Measurements from ENCODE around the gene TNNC2. TPM values are rescaled to one million over a fixed set of nuclear protein-coding genes. Genes with fewer than 3 reads are reported as not detected.

TNNC2 gene
- total RNA-seq, 1 experiment from 2014 or later: not detected

- POLR2A ChIA-PET (ENCODE audit: unreplicated experiment): no interaction called here
Observed at GRCh38 chr20:45788351-45788750, 38.8 kb downstream of the TNNC2 start.

DNA sequence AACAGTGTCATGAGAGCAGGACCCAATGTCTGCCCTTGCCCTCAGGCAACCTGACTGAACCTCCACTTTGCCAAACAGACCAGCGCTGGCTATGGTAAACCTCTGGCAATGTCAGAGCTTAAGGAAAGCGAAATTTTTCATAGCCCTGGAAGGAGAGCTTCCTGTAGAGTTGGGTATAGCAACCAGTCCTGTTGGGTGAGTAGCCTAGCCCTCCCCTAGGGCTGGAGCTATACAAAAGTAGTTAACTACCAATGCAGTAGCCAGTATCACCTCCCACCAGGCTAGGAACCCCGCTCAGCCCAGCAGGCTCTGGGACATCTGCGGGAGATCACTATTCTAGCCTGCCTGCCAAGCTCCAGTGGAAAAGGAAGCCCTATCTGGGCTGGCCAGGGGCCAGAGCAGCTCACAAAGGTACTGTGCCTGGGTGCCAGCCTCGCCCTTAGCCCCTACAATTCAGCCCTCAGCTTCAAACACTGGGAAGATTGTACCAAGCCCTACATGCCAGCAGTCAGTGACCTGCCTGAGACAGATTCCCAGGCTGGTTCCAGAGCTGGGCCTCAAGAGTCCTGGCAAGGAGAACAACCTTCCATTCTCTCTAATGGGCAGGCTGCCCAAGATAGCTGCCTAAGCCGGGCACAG lies 43.3 kb downstream of the TNNC2 start:
- CTCF ChIA-PET: interaction anchor here (0.5 to 1.2 kb wide), 4 partner anchors 12 to 566 kb away, joined by 3 to 10 read pairs (median 4); no protein-coding TSS in a partner anchor
- intact Hi-C loops (cut with micrococcal nuclease; ENCODE audit: unreplicated experiment): no loop called here

More at GRCh38 chr20:45788351-45788750, 38.8 kb downstream of the TNNC2 start:
- no peak overlapping the region for H3K4me3 ChIP-seq
- TF ChIP-seq, protein P1, sequence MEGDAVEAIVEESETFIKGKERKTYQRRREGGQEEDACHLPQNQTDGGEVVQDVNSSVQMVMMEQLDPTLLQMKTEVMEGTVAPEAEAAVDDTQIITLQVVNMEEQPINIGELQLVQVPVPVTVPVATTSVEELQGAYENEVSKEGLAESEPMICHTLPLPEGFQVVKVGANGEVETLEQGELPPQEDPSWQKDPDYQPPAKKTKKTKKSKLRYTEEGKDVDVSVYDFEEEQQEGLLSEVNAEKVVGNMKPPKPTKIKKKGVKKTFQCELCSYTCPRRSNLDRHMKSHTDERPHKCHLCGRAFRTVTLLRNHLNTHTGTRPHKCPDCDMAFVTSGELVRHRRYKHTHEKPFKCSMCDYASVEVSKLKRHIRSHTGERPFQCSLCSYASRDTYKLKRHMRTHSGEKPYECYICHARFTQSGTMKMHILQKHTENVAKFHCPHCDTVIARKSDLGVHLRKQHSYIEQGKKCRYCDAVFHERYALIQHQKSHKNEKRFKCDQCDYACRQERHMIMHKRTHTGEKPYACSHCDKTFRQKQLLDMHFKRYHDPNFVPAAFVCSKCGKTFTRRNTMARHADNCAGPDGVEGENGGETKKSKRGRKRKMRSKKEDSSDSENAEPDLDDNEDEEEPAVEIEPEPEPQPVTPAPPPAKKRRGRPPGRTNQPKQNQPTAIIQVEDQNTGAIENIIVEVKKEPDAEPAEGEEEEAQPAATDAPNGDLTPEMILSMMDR (conservative IDR thresholded peaks at IDR 0.05): no peak
- TF ChIP-seq EZH2 (IDR thresholded peaks at IDR 0.05; ENCODE audit: low read depth): no peak
- peak overlapping the region; percentile 60 for H3K27ac ChIP-seq
- peaks cover 16% of the 10 kb centered on the region for H3K79me2 ChIP-seq (ENCODE audit: low read depth)
- no peaks in the 10 kb centered on the region for H3K36me3 ChIP-seq (ENCODE audit: low read depth)
- intact Hi-C loops (cut with micrococcal nuclease; ENCODE audit: unreplicated experiment): no loop called here
- peaks cover 49% of the 10 kb centered on the region for H3K4me1 ChIP-seq (replicated peaks; ENCODE audit: insufficient read depth)
- no TSS peak for BruUV-seq (replicated peaks)
- H3K4me2 ChIP-seq: peak overlapping the region; percentile 23; the same call in 1 of the 2 replicates
- H4K20me1 ChIP-seq (ENCODE audit: insufficient read depth): no peaks in the 10 kb centered on the region
- CTCF ChIA-PET: interaction anchor here (0.6 to 0.7 kb wide), 3 partner anchors 31 to 513 kb away, joined by 4 to 8 read pairs (median 7); no protein-coding TSS in a partner anchor
- H3K9me3 ChIP-seq (ENCODE audit: insufficient read depth, low read depth): no peaks in the 10 kb centered on the region
- H2AFZ ChIP-seq: no peak overlapping the region
- H3K27me3 ChIP-seq (ENCODE audit: insufficient read depth, low read depth): no peaks in the 10 kb centered on the region
- no peaks in the 10 kb centered on the region for H3K9me2 ChIP-seq (ENCODE audit: insufficient read depth)
- H3F3A ChIP-seq (ENCODE audit: insufficient read depth, low read depth): peaks cover 48% of the 10 kb centered on the region
- DNase-seq: no peak

GRCh38 chr20:45782890-45783289 lies 44.2 kb downstream of the TNNC2 start:
- intact Hi-C loops (cut with micrococcal nuclease; ENCODE audit: unreplicated experiment): no loop called here
- ChIA-PET POLR2A (ENCODE audit: unreplicated experiment) (interaction anchor here (0.6 kb wide), 2 partner anchors 264 to 434 kb away, joined by 3 to 8 read pairs; no protein-coding TSS in a partner anchor), CTCF (interaction anchor here (0.9 kb wide), 1 partner anchor 17 kb away, joined by 5 read pairs; no protein-coding TSS in a partner anchor)
- H3K4me1 ChIP-seq (replicated peaks; ENCODE audit: insufficient read depth): peaks cover 83% of the 10 kb centered on the region
- H3K9me3 ChIP-seq (ENCODE audit: insufficient read depth, low read depth): no peaks in the 10 kb centered on the region
- no peaks in the 10 kb centered on the region for H4K20me1 ChIP-seq (ENCODE audit: insufficient read depth)
- H2AFZ ChIP-seq: no peak overlapping the region
- H3K79me2 ChIP-seq (ENCODE audit: low read depth): no peaks in the 10 kb centered on the region
- peak; percentile 47 to 86 for DNase-seq
- H3K36me3 ChIP-seq (ENCODE audit: low read depth): no peaks in the 10 kb centered on the region
- no TSS peak for BruUV-seq (replicated peaks)
- peak overlapping the region; percentile 99 for H3K27ac ChIP-seq
- TF ChIP-seq, protein P1 (conservative IDR thresholded peaks at IDR 0.05): no peak
- TF ChIP-seq EZH2 (IDR thresholded peaks at IDR 0.05; ENCODE audit: low read depth): no peak
- H3K4me3 ChIP-seq: peak overlapping the region; percentile 27; the same call in 1 of the 2 replicates
- H3K4me2 ChIP-seq: peak overlapping the region; percentile 68
- H3K27me3 ChIP-seq (ENCODE audit: insufficient read depth, low read depth): no peaks in the 10 kb centered on the region
- no peaks in the 10 kb centered on the region; the same call in 1 of the 2 replicates for H3K9me2 ChIP-seq (ENCODE audit: insufficient read depth)
- H3F3A ChIP-seq (ENCODE audit: insufficient read depth, low read depth): peaks cover 81% of the 10 kb centered on the region

More for the DNA sequence above, 43.3 kb downstream of the TNNC2 start:
- H3K27me3 ChIP-seq (ENCODE audit: insufficient read depth, low read depth): no peaks in the 10 kb centered on the region
- no TSS peak for BruUV-seq (replicated peaks)
- POLR2A ChIA-PET (ENCODE audit: unreplicated experiment): interaction anchor here (0.6 kb wide), 4 partner anchors 189 to 894 kb away, joined by 3 to 9 read pairs (median 6); no protein-coding TSS in a partner anchor
- TF ChIP-seq, protein P1 (conservative IDR thresholded peaks at IDR 0.05): no peak
- TF ChIP-seq EZH2 (IDR thresholded peaks at IDR 0.05; ENCODE audit: low read depth): no peak
- peak; percentile 73 to 84 for DNase-seq
- H4K20me1 ChIP-seq (ENCODE audit: insufficient read depth): no peaks in the 10 kb centered on the region
- peaks cover 81% of the 10 kb centered on the region for H3F3A ChIP-seq (ENCODE audit: insufficient read depth, low read depth)
- H3K4me3 ChIP-seq: peak overlapping the region; percentile 27; the same call in 1 of the 2 replicates
- no peaks in the 10 kb centered on the region for H3K79me2 ChIP-seq (ENCODE audit: low read depth)
- H3K9me3 ChIP-seq (ENCODE audit: insufficient read depth, low read depth): no peaks in the 10 kb centered on the region
- no peaks in the 10 kb centered on the region for H3K9me2 ChIP-seq (ENCODE audit: insufficient read depth)
- peak overlapping the region; percentile 68 for H3K4me2 ChIP-seq
- peaks cover 83% of the 10 kb centered on the region for H3K4me1 ChIP-seq (replicated peaks; ENCODE audit: insufficient read depth)
- H3K27ac ChIP-seq: peak overlapping the region; percentile 99
- peak overlapping the region; percentile 11; the same call in 1 of the 2 replicates for H2AFZ ChIP-seq
- H3K36me3 ChIP-seq (ENCODE audit: low read depth): no peaks in the 10 kb centered on the region
